ENCODE measurements around the gene GBX2.

DNA sequence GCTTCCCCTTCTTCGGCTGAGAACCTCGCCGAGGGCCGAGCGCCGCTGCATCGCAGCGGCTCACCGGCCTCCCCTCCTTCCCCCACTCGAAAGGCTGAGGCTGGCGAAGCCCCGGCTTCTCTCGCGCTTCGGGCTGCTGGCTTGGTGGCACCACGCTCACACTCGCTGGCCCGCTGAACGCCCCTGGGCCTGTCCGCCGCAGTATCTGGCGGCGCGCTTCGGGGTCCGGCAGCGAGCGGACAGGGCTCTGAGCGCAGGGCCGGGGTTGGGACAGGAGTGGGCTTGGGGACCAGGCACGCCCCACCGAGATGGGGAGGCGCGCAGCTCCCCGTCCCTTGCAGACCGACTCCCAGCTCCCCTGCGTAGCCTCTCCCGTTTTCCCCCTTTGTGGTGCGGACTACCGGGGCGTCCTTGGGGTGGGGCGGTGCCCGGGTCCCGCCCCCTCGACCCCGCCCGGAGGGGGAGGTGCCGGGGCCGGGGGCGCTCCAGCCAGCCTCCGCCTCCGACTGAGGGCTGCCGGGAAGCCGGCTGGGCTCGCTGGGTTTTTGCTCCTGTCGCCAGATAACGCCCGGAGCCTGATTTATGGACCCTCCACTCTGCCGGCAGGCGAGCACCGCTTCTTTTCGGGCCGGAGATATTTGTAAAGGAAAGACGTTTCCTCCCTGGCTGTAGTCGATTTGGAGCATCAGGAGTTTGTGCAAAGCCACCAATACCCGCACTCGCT is 3.8 kb downstream of the GBX2 start:
- TF ChIP-seq, protein P1, sequence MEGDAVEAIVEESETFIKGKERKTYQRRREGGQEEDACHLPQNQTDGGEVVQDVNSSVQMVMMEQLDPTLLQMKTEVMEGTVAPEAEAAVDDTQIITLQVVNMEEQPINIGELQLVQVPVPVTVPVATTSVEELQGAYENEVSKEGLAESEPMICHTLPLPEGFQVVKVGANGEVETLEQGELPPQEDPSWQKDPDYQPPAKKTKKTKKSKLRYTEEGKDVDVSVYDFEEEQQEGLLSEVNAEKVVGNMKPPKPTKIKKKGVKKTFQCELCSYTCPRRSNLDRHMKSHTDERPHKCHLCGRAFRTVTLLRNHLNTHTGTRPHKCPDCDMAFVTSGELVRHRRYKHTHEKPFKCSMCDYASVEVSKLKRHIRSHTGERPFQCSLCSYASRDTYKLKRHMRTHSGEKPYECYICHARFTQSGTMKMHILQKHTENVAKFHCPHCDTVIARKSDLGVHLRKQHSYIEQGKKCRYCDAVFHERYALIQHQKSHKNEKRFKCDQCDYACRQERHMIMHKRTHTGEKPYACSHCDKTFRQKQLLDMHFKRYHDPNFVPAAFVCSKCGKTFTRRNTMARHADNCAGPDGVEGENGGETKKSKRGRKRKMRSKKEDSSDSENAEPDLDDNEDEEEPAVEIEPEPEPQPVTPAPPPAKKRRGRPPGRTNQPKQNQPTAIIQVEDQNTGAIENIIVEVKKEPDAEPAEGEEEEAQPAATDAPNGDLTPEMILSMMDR (conservative IDR thresholded peaks at IDR 0.05; ENCODE audit: low read depth in 2 of 2) = no peak
- TF ChIP-seq, protein P2, sequence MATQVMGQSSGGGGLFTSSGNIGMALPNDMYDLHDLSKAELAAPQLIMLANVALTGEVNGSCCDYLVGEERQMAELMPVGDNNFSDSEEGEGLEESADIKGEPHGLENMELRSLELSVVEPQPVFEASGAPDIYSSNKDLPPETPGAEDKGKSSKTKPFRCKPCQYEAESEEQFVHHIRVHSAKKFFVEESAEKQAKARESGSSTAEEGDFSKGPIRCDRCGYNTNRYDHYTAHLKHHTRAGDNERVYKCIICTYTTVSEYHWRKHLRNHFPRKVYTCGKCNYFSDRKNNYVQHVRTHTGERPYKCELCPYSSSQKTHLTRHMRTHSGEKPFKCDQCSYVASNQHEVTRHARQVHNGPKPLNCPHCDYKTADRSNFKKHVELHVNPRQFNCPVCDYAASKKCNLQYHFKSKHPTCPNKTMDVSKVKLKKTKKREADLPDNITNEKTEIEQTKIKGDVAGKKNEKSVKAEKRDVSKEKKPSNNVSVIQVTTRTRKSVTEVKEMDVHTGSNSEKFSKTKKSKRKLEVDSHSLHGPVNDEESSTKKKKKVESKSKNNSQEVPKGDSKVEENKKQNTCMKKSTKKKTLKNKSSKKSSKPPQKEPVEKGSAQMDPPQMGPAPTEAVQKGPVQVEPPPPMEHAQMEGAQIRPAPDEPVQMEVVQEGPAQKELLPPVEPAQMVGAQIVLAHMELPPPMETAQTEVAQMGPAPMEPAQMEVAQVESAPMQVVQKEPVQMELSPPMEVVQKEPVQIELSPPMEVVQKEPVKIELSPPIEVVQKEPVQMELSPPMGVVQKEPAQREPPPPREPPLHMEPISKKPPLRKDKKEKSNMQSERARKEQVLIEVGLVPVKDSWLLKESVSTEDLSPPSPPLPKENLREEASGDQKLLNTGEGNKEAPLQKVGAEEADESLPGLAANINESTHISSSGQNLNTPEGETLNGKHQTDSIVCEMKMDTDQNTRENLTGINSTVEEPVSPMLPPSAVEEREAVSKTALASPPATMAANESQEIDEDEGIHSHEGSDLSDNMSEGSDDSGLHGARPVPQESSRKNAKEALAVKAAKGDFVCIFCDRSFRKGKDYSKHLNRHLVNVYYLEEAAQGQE (IDR thresholded peaks at IDR 0.05; ENCODE audit: unreplicated experiment) = no peak
- peak; percentile 53 for TF ChIP-seq POLR2AphosphoS5 (IDR thresholded peaks at IDR 0.05; ENCODE audit: low read depth)
- TF ChIP-seq STAT1 (IDR thresholded peaks at IDR 0.05; ENCODE audit: unreplicated experiment) = no peak
- peak; percentile 86 for TF ChIP-seq EZH2 (IDR thresholded peaks at IDR 0.05; ENCODE audit: low read depth, unreplicated experiment)
- TF ChIP-seq EZH2phosphoT487 (IDR thresholded peaks at IDR 0.05; ENCODE audit: unreplicated experiment) = no peak
